Transverse colon (tissue), 4 donors: Measurements from ENCODE around the gene SHMT1. TPM values are rescaled to one million over a fixed set of nuclear protein-coding genes. Genes with fewer than 3 reads are reported as not detected.
"Not testable (repeated sequence)": the region's sequence is repeated elsewhere in the genome, so short reads cannot be mapped to it uniquely, and the experiment has no call there.

ENCODE experiments used
- DNase-seq: peaks from one replicate; pipeline ENCODE4 v3.0.0-alpha.2; 2019
- H3K27ac ChIP-seq, 4 donors: fragments of 200-600 bp; sonication (generic); 2 replicates each; pipeline ENCODE4 v1.5.1; 2016 to 2018; ENCODE audit warnings: inconsistent platforms in 4 of 4
- H3K27me3 ChIP-seq: fragments of 200-600 bp; sonication (generic); 2 replicates; pipeline ENCODE4 v1.5.1; 2017; ENCODE audit warnings: inconsistent platforms
- H3K36me3 ChIP-seq, 4 donors: fragments of 200-600 bp; sonication (generic); 2 replicates each; pipeline ENCODE4 v1.5.1; 2017 to 2019; ENCODE audit warnings: inconsistent platforms in 4 of 4
- H3K4me1 ChIP-seq, 4 donors: fragments of 200-600 bp; sonication (generic); 2 replicates each; pipeline ENCODE4 v1.5.1; 2017 to 2020; ENCODE audit warnings: inconsistent platforms in 4 of 4
- H3K4me3 ChIP-seq, 4 donors: fragments of 200-600 bp; sonication (generic); 1 replicate in 1 of 4; 2 replicates in 3 of 4; pipeline versions ENCODE4 v1.5.1 to v1.6.1; 2017 to 2019; ENCODE audit warnings: inconsistent platforms in 4 of 4
- H3K9me3 ChIP-seq, 2 donors: fragments of 200-600 bp; sonication (generic); 2 replicates each; pipeline ENCODE4 v1.5.1; 2017 to 2019; ENCODE audit warnings: inconsistent platforms in 2 of 2
- CTCF ChIP-seq, 5 experiments: fragments of 200-600 bp in 3 of 5; fragments of 450-650 bp in 2 of 5; sonication (generic) in 3 of 5; IDR thresholded peaks; 1 replicate in 2 of 5; 2 replicates in 3 of 5; pipeline ENCODE4 v1.5.1; 2016 to 2017; ENCODE audit warnings: antibody characterized with exemption in 5 of 5, inconsistent platforms in 3 of 5, mild to moderate bottlenecking in 2 of 5, moderate library complexity in 1 of 5
- EP300 ChIP-seq: sonication (generic); formaldehyde crosslinking; IDR thresholded peaks from one replicate; pipeline ENCODE4 v1.6.1; 2017; ENCODE audit warnings: antibody characterized with exemption, low read depth
- POLR2A ChIP-seq: fragments of 450-650 bp; IDR thresholded peaks from one replicate; pipeline ENCODE4 v1.6.1; 2016; ENCODE audit warnings: antibody characterized with exemption, mild to moderate bottlenecking, moderate library complexity
- POLR2AphosphoS5 ChIP-seq, 3 donors: sonication (generic); formaldehyde crosslinking; IDR thresholded peaks; one replicate each; pipeline ENCODE4 v1.6.1; 2016; ENCODE audit warnings: antibody characterized with exemption in 3 of 3
- WGBS, 2 donors: methylation state at CpG; one replicate each; pipeline ENCODE4 v1.1.5; 2018; ENCODE audit warnings: low coverage in 1 of 2; 5-methylcytosine and 5-hydroxymethylcytosine counted together
- in situ Hi-C, 4 donors: fragments of 200-750 bp; cut with MboI; loops; one replicate each; pipeline versions ENCODE4 v1.15.0 to v1.15.1; 2017; ENCODE audit warnings: low sequenced_read_pairs in 3 of 4, low pct_ligation_motif_present in 1 of 4, low pct_unique_long_range_greater_than_20kb in 1 of 4
- intact Hi-C: fragments of 100-400 bp; cut with DNase I; formaldehyde crosslinking; loops from one replicate; pipeline ENCODE4 v1.15.1; 2023; ENCODE audit warnings: low total_unique reads
- total RNA-seq, 4 donors: library from RNA; depleted of rRNA; stranded (reverse); fragments of >200 nt; gene quantifications; one replicate each; pipeline ENCODE4 v1.1.0, GENCODE V29; 2016

SHMT1 gene
- total RNA-seq, 4 donors from 2014 or later, result 29.2 to 49.4 (median 38.5) TPM

DNA sequence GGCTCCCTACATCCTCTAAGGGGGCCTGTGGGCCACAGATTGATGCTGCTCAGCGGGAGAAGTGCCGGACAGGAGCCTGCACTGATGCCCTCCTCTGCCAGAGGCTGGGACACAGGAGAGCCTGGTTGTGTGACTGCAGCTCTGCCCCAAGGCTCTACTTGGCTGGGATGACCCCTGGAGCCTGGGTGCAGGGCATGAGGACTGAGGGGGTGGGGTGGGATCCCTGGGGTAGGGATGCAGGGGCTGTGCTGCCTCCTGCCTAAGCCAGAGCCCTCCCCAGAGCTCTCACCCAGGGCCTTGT, 14.8 kb upstream of the SHMT1 start:
- Histone ChIP-seq H3K4me3 (no peak overlapping the region), H3K4me1 (peaks cover 0 to 22% (median 17%) of the 10 kb centered on the region in 4 donors), H3K36me3 (no peaks in the 10 kb centered on the region), H3K27ac (peak overlapping the region in 2 of 4 donors; percentile 19 to 67), H3K9me3 (no peaks in the 10 kb centered on the region), H3K27me3 (peaks cover 18% of the 10 kb centered on the region)
- in situ Hi-C loops, result no loop called here
- TF ChIP-seq POLR2AphosphoS5 (IDR thresholded peaks at IDR 0.05) (no peak), CTCF (IDR thresholded peaks at IDR 0.05) (no peak), POLR2A (no peak), EP300 (no peak)
- DNase-seq, result no peak
- WGBS, 2 donors, result 100% methylated on average over 1 of the region's 2 CpGs; no CpG with 5 or more reads in 1 of the 2 donors
- intact Hi-C loops, result no loop called here

- in situ Hi-C loops (no loop called here), intact Hi-C loops (no loop called here)
- H3K36me3 ChIP-seq, result no peaks in the 10 kb centered on the region
- no peak for TF ChIP-seq POLR2AphosphoS5 (IDR thresholded peaks at IDR 0.05)
- no peak for TF ChIP-seq EP300
- no peak for TF ChIP-seq POLR2A
- TF ChIP-seq CTCF (IDR thresholded peaks at IDR 0.05), result no peak
- peak within 1 kb of the TSS in 3 of 4 donors; percentile 30 to 67 (median 40) for H3K27ac ChIP-seq
- WGBS, 2 donors, result 55% methylated on average over 10 of the region's 20 CpGs; no CpG with 5 or more reads in 1 of the 2 donors
- peaks cover 13% of the 10 kb centered on the region for H3K27me3 ChIP-seq
- no peak within 1 kb of the TSS for H3K4me3 ChIP-seq
- H3K9me3 ChIP-seq, result no peaks in the 10 kb centered on the region
- DNase-seq, result peak; percentile 81
- peaks cover 0 to 20% (median 16%) of the 10 kb centered on the region in 4 donors for H3K4me1 ChIP-seq
These were observed 14.3 kb upstream of the SHMT1 start, which contains the start of gene EVPLL for GRCh38 chr17:18377437-18378204. Gene EVPLL, plus strand, starts transcription at chr17:18377778. Its CDS starts 3,160 bp downstream, at chr17:18380938.

DNA sequence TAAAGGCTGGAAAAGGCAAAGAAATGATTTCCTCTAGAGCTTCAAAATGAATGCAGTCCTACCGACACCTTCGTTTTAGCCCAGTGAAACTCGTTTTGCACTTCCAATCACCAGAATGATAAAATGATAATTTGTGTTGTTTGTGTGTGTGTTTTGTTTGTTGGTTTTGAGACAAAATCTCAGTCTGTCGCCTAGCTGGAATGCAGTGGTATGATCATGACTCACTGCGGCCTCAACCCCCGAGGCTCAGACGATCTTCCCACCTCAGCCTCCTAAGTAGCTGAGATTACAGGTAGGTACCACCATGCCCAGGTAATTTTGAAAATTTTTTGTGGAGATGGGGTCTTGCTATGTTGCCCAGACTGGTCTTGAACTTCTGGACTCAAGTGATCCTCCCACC, 10.9 kb upstream of the SHMT1 start:
- H3K27ac ChIP-seq, result no peak overlapping the region
- 85 to 87% methylated on average over 3 to 7 of the region's 7 CpGs for WGBS, 2 donors
- no peaks in the 10 kb centered on the region for H3K9me3 ChIP-seq
- peaks cover 0 to 14% (median 12%) of the 10 kb centered on the region in 4 donors for H3K4me1 ChIP-seq
- no peaks in the 10 kb centered on the region for H3K36me3 ChIP-seq
- H3K4me3 ChIP-seq, result no peak overlapping the region
- no peak for DNase-seq
- intact Hi-C loops, result no loop called here
- H3K27me3 ChIP-seq, result no peaks in the 10 kb centered on the region
- TF ChIP-seq POLR2AphosphoS5 (IDR thresholded peaks at IDR 0.05) (no peak), EP300 (no peak), CTCF (IDR thresholded peaks at IDR 0.05) (no peak), POLR2A (no peak)
- in situ Hi-C loops, result no loop called here

DNA sequence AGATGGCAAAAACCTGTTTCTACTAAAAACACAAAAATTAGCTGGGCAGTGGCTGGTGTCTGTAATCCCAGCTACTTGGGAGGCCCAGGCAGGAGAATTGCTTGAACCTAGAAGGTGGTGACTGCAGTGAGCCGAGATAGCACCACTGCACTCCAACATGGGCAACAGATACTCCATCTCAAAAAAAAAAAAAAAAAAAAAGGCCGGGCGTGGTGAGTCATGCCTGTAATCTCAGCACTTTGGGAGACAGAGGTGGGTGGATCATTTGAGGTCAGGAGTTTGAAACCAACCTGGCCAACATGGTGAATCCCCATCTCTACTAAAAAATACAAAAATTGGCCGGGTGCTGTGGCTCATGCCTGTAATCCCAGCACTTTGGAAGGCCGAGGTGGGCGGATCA, 9.8 kb upstream of the SHMT1 start:
- H3K36me3 ChIP-seq, H3K27ac ChIP-seq, intact Hi-C loops, H3K4me3 ChIP-seq, H3K27me3 ChIP-seq, DNase-seq, H3K9me3 ChIP-seq, in situ Hi-C loops: not testable (repeated sequence)
- peaks cover 0 to 12% (median 9%) of the 10 kb centered on the region in 4 donors for H3K4me1 ChIP-seq
- 77 to 80% methylated on average over 3 to 6 of the region's 6 CpGs for WGBS, 2 donors
